Effector CD8-positive, alpha-beta T cell (primary cell): ENCODE measurements around the gene ICAM5.

Experiments used
- DNase-seq: peaks from one replicate; lab custom pipeline; 2025; lab: John Stamatoyannopoulos, UW

The ICAM5 gene

DNA sequence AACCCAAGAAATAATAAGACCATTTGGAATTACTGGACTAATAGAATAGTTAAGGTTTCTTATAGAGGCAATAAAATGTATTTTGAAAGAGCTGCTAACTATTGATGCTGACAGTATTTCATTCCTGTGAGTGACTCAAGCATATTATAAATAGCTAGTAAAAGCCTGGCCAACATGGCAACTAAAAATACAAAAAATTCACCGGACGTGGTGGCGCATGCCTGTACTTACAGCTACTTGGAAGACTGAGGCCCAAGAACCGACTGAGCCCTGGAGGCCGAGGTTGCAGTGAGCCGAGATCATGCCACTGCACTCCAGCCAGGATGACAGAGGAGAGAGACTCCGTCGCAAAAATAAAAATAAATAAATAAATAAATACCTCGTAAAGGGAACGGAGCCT is 55.0 kb downstream of the ICAM5 start:
- DNase-seq = no peak
